HCT116 (cell line): ENCODE measurements around the gene THRB. TPM values are rescaled to one million over a fixed set of nuclear protein-coding genes. Genes with fewer than 3 reads are reported as not detected.

ENCODE experiments used
- ATAC-seq: fragments of 200-7000 bp; cut with Tn5 transposase; 2 replicates; pipeline ENCODE4 v1.9.1; 2020; ENCODE audit warnings: mild to moderate bottlenecking, moderate library complexity
- BruUV-seq: library from RNA; stranded (reverse); fragments of 400-500 nt; replicated peaks from 2 replicates; lab custom pipeline; 2021; lab: Mats Ljungman, UMichigan
- CTCF ChIA-PET: fragments of 300-600 bp; sonication (Branson Sonifier 250); formaldehyde crosslinking; loops from one replicate; lab custom pipeline; 2021; ENCODE audit warnings: antibody characterized with exemption; lab: Charles Lee
- POLR2A ChIA-PET: fragments of 300-600, 350-600 bp; sonication (Branson Sonifier 250); formaldehyde crosslinking; loops from one replicate; lab custom pipeline; 2021; ENCODE audit warnings: antibody characterized with exemption; lab: Charles Lee
- RAD21 ChIA-PET, 2 experiments: fragments of 300-600 bp; sonication (Branson Sonifier 250); formaldehyde crosslinking; loops; one replicate each; lab custom pipeline; 2023; ENCODE audit warnings: low total read pairs in 2 of 2; ENCODE audit not compliant: uncharacterized antibody in 2 of 2, unreplicated experiment in 2 of 2, low non-redundant PET in 1 of 2; lab: Charles Lee
- DNase-seq: peaks from one replicate; pipeline ENCODE4 v3.0.0-alpha.2; 2010; ENCODE audit warnings: low read depth, low spot score
- H2AFZ ChIP-seq: fragments of 200-600 bp; shearing (Covaris generic), sonication (generic); 2 replicates; pipeline ENCODE4 v1.6.1; 2017; ENCODE audit warnings: low read depth, mixed run types, mixed read lengths, antibody characterized with exemption, low read length; ENCODE audit not compliant: poor library complexity, severe bottlenecking
- H3K27ac ChIP-seq: 2 replicates; pipeline ENCODE4 v1.5.1; 2012; ENCODE audit warnings: low read depth, low read length
- H3K27me3 ChIP-seq: fragments of 200-600 bp; sonication (generic); 2 replicates; pipeline ENCODE4 v1.6.1; 2016; ENCODE audit warnings: mixed run types, low read length, mixed read lengths; ENCODE audit not compliant: insufficient read depth
- H3K36me3 ChIP-seq, 2 experiments: fragments of 200-500 bp in 1 of 2; fragments of 200-600 bp in 1 of 2; sonication (Bioruptor generic) in 1 of 2; sonication (generic) in 1 of 2; 2 replicates each; pipeline versions ENCODE4 v1.5.1 to v1.6.1; 2014 to 2016; ENCODE audit warnings: low read length in 2 of 2, inconsistent platforms in 1 of 2, mixed read lengths in 1 of 2, mixed run types in 1 of 2; ENCODE audit not compliant: insufficient read depth in 2 of 2, control insufficient read depth in 1 of 2
- H3K4me1 ChIP-seq, 2 experiments: fragments of 200-600 bp in 1 of 2; sonication (generic) in 1 of 2; 2 replicates each; pipeline versions ENCODE4 v1.5.1 to v1.6.1; 2012 to 2017; ENCODE audit warnings: low read length in 2 of 2, inconsistent platforms in 1 of 2, mild to moderate bottlenecking in 1 of 2, mixed read lengths in 1 of 2, mixed run types in 1 of 2, moderate library complexity in 1 of 2; ENCODE audit not compliant: insufficient read depth in 2 of 2, control insufficient read depth in 1 of 2
- H3K4me2 ChIP-seq: fragments of 200-600 bp; sonication (generic); 2 replicates; pipeline ENCODE4 v1.6.1; 2017; ENCODE audit warnings: mixed run types, low read length, mixed read lengths
- H3K4me3 ChIP-seq, 2 experiments: fragments of 200-600 bp in 1 of 2; sonication (generic) in 1 of 2; replicated peaks in 1 of 2; 2 replicates each; pipeline ENCODE4 v1.5.1; 2011 to 2016; ENCODE audit warnings: low read length in 2 of 2, control low read depth in 1 of 2, low read depth in 1 of 2, mild to moderate bottlenecking in 1 of 2, mixed read lengths in 1 of 2, mixed run types in 1 of 2
- H3K79me2 ChIP-seq: fragments of 200-600 bp; sonication (generic); 2 replicates; pipeline ENCODE4 v1.6.1; 2017; ENCODE audit warnings: mild to moderate bottlenecking, mixed run types, low read length, moderate library complexity, mixed read lengths; ENCODE audit not compliant: insufficient read depth
- H3K9ac ChIP-seq: fragments of 200-600 bp; sonication (generic); 2 replicates; pipeline ENCODE4 v1.6.1; 2016; ENCODE audit warnings: low read length, mixed read lengths
- H3K9me2 ChIP-seq: fragments of 200-600 bp; sonication (generic), shearing (Covaris generic); 2 replicates; pipeline ENCODE4 v1.6.1; 2017; ENCODE audit warnings: mixed run types, mild to moderate bottlenecking, moderate library complexity; ENCODE audit not compliant: insufficient read depth
- H3K9me3 ChIP-seq, 2 experiments: fragments of 200-500 bp in 1 of 2; fragments of 200-600 bp in 1 of 2; sonication (Bioruptor generic) in 1 of 2; sonication (generic) in 1 of 2; 2 replicates each; pipeline ENCODE4 v1.6.1; 2014 to 2017; ENCODE audit warnings: low read length in 2 of 2, mixed read lengths in 2 of 2, inconsistent platforms in 1 of 2, low read depth in 1 of 2, mild to moderate bottlenecking in 1 of 2, mixed run types in 1 of 2, moderate library complexity in 1 of 2; ENCODE audit not compliant: control insufficient read depth in 1 of 2, insufficient read depth in 1 of 2
- H4K20me1 ChIP-seq: fragments of 200-600 bp; sonication (generic), shearing (Covaris generic); 2 replicates; pipeline ENCODE4 v1.6.1; 2017; ENCODE audit warnings: mixed run types, mild to moderate bottlenecking, moderate library complexity; ENCODE audit not compliant: insufficient read depth
- CBX3 ChIP-seq: IDR thresholded peaks from 2 replicates; pipeline ENCODE4 v1.6.1; 2012; ENCODE audit warnings: low read depth
- EGR1 ChIP-seq: IDR thresholded peaks from 2 replicates; pipeline ENCODE4 v1.6.1; 2012; ENCODE audit warnings: low read depth
- ELF1 ChIP-seq: IDR thresholded peaks from 2 replicates; pipeline ENCODE4 v1.6.1; 2012; ENCODE audit warnings: low read depth, borderline replicate concordance
- POLR2A ChIP-seq: IDR thresholded peaks from 2 replicates; pipeline ENCODE4 v1.7.0; 2011; ENCODE audit warnings: borderline replicate concordance; ENCODE audit not compliant: insufficient read depth, insufficient read length; ENCODE audit errors: extremely low read depth
- POLR2AphosphoS5 ChIP-seq: IDR thresholded peaks from 2 replicates; pipeline ENCODE4 v1.6.1; 2011; ENCODE audit warnings: mild to moderate bottlenecking, low read depth, low read length, moderate library complexity
- SIN3A ChIP-seq: IDR thresholded peaks from 2 replicates; pipeline ENCODE4 v1.6.1; 2012; ENCODE audit warnings: low read depth
- YY1 ChIP-seq: IDR thresholded peaks from 2 replicates; pipeline ENCODE4 v1.6.1; 2011; ENCODE audit warnings: low read length, low read depth, moderate library complexity, mild to moderate bottlenecking; ENCODE audit not compliant: insufficient replicate concordance; ENCODE audit errors: extremely low read depth
- ZFX ChIP-seq: fragments of 450-650 bp; IDR thresholded peaks from 2 replicates; pipeline ENCODE4 v1.6.1; 2017
- intact Hi-C: fragments of 100-400 bp; cut with micrococcal nuclease; formaldehyde crosslinking; loops from 2 replicates; pipeline ENCODE4 v1.10.0; 2022
- total RNA-seq: library from RNA; stranded (reverse); gene quantifications from one replicate; pipeline ENCODE4 v1.2.1, GENCODE V29; 2021; ENCODE audit not compliant: unreplicated experiment
- TF ChIP-seq, protein P1 (sequence below): IDR thresholded peaks from 2 replicates; pipeline ENCODE4 v1.6.1; 2012
- TF ChIP-seq, protein P2 (sequence below): IDR thresholded peaks from 2 replicates; pipeline ENCODE4 v1.6.1; 2012; ENCODE audit warnings: low read depth
- TF ChIP-seq, protein P3 (sequence below), 3 experiments: fragments of 200-600 bp in 1 of 3; sonication (generic) in 1 of 3; IDR thresholded peaks in 2 of 3; conservative IDR thresholded peaks in 1 of 3; 2 replicates each; pipeline ENCODE4 v1.5.1; 2012 to 2017; ENCODE audit warnings: low read depth in 2 of 3, low read length in 2 of 3, antibody characterized with exemption in 1 of 3, borderline replicate concordance in 1 of 3, control low read depth in 1 of 3, mild to moderate bottlenecking in 1 of 3, mixed read lengths in 1 of 3, mixed run types in 1 of 3, moderate library complexity in 1 of 3; ENCODE audit not compliant: insufficient read depth in 1 of 3
- TF ChIP-seq, protein P4 (sequence below): IDR thresholded peaks from 2 replicates; pipeline ENCODE4 v1.6.1; 2012

The THRB gene
- total RNA-seq, 1 experiment from 2014 or later, result 2.5 TPM

DNA sequence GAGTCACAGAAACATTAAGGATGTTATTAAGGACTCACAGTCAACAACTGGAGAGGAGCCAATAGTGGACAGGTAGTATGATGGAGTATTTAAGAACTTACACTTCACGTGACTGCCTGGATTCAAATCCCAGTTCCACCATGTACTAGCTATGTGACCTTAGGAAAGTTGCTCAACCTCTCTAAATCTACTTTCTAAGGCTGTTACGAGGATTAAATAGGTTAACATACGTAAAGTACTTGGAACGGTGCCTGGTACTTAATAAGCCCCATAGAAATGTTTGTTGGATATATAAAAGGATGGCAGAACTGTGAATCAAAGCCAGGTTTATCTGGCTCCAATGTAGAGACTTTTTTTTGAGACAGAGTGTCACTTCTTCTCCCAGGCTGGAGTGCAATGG is 24.4 kb downstream of the THRB start:
- ATAC-seq, result no peak
- Histone ChIP-seq H3K27me3 (no peaks in the 10 kb centered on the region), H3K4me1 (peaks cover 0 to 6% of the 10 kb centered on the region in 2 experiments; a peak in 1 of 4 replicates)
- TF ChIP-seq CBX3 (no peak), POLR2A (no peak)
- TF ChIP-seq, protein P1, sequence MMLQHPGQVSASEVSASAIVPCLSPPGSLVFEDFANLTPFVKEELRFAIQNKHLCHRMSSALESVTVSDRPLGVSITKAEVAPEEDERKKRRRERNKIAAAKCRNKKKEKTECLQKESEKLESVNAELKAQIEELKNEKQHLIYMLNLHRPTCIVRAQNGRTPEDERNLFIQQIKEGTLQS, result no peak
- TF ChIP-seq, all 23 proteins: peak for 0
- POLR2A ChIA-PET, result no interaction called here
- CTCF ChIA-PET, result interaction anchor here (0.5 kb wide), 1 partner anchor 229 kb away, joined by 3 read pairs; no protein-coding TSS in a partner anchor
- Histone ChIP-seq H3K9ac (no peak overlapping the region), H3K4me3 (no peak overlapping the region), H3K79me2 (no peaks in the 10 kb centered on the region), H3K36me3 (no peaks in the 10 kb centered on the region), H2AFZ (no peak overlapping the region), H3K9me3 (no peaks in the 10 kb centered on the region), H3K4me2 (no peak overlapping the region), H3K27ac (no peak overlapping the region), H4K20me1 (no peaks in the 10 kb centered on the region), H3K9me2 (no peaks in the 10 kb centered on the region)
- DNase-seq, result no peak
- intact Hi-C loops, result no loop called here
- RAD21 ChIA-PET, result no interaction called here
- no TSS peak for BruUV-seq

DNA sequence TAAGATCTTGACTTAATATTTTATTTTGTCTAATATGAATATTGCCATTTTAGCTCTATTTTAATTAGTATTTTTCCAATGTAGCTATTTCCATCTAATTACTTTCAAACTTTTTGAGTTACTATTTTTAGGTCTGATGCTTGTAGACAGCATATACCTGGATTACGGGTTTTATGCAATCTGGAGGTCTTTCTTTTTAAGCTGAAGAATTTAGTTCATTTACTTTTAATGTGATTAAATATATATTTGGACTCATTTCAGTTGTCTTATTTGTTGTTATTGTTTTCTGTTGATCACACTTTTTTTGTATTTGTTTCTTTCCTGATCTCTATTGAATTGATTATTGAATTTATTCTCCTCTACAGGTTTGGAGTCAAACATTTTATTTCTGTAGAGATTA is 30.3 kb downstream of the THRB start:
- BruUV-seq, result no TSS peak
- TF ChIP-seq ELF1, result no peak
- no peak for TF ChIP-seq YY1
- TF ChIP-seq, protein P2, sequence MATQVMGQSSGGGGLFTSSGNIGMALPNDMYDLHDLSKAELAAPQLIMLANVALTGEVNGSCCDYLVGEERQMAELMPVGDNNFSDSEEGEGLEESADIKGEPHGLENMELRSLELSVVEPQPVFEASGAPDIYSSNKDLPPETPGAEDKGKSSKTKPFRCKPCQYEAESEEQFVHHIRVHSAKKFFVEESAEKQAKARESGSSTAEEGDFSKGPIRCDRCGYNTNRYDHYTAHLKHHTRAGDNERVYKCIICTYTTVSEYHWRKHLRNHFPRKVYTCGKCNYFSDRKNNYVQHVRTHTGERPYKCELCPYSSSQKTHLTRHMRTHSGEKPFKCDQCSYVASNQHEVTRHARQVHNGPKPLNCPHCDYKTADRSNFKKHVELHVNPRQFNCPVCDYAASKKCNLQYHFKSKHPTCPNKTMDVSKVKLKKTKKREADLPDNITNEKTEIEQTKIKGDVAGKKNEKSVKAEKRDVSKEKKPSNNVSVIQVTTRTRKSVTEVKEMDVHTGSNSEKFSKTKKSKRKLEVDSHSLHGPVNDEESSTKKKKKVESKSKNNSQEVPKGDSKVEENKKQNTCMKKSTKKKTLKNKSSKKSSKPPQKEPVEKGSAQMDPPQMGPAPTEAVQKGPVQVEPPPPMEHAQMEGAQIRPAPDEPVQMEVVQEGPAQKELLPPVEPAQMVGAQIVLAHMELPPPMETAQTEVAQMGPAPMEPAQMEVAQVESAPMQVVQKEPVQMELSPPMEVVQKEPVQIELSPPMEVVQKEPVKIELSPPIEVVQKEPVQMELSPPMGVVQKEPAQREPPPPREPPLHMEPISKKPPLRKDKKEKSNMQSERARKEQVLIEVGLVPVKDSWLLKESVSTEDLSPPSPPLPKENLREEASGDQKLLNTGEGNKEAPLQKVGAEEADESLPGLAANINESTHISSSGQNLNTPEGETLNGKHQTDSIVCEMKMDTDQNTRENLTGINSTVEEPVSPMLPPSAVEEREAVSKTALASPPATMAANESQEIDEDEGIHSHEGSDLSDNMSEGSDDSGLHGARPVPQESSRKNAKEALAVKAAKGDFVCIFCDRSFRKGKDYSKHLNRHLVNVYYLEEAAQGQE, result no peak
- TF ChIP-seq, protein P3, sequence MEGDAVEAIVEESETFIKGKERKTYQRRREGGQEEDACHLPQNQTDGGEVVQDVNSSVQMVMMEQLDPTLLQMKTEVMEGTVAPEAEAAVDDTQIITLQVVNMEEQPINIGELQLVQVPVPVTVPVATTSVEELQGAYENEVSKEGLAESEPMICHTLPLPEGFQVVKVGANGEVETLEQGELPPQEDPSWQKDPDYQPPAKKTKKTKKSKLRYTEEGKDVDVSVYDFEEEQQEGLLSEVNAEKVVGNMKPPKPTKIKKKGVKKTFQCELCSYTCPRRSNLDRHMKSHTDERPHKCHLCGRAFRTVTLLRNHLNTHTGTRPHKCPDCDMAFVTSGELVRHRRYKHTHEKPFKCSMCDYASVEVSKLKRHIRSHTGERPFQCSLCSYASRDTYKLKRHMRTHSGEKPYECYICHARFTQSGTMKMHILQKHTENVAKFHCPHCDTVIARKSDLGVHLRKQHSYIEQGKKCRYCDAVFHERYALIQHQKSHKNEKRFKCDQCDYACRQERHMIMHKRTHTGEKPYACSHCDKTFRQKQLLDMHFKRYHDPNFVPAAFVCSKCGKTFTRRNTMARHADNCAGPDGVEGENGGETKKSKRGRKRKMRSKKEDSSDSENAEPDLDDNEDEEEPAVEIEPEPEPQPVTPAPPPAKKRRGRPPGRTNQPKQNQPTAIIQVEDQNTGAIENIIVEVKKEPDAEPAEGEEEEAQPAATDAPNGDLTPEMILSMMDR (IDR thresholded peaks at IDR 0.05 in 2 of 3, conservative IDR thresholded peaks at IDR 0.05 in 1 of 3; ENCODE audit: borderline replicate concordance in 1 of 3, insufficient read depth in 1 of 3, low read depth in 2 of 3, low read length in 2 of 3), result no peak
- TF ChIP-seq, protein P4, sequence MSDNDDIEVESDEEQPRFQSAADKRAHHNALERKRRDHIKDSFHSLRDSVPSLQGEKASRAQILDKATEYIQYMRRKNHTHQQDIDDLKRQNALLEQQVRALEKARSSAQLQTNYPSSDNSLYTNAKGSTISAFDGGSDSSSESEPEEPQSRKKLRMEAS, result no peak
- no peak for TF ChIP-seq ZFX
- TF ChIP-seq SIN3A, result no peak
- TF ChIP-seq POLR2A, result no peak
- TF ChIP-seq POLR2AphosphoS5, result no peak
- TF ChIP-seq EGR1, result no peak

More for the DNA sequence above, 30.3 kb downstream of the THRB start:
- POLR2A ChIA-PET, result no interaction called here
- CTCF ChIA-PET, result no interaction called here
- Histone ChIP-seq H3K9ac (no peak overlapping the region), H3K36me3 (no peaks in the 10 kb centered on the region), H3K27me3 (no peaks in the 10 kb centered on the region), H4K20me1 (no peaks in the 10 kb centered on the region), H3K9me3 (no peaks in the 10 kb centered on the region), H3K79me2 (no peaks in the 10 kb centered on the region), H3K4me2 (no peak overlapping the region), H2AFZ (no peak overlapping the region), H3K9me2 (no peaks in the 10 kb centered on the region), H3K27ac (no peak overlapping the region), H3K4me1 (no peaks in the 10 kb centered on the region), H3K4me3 (no peak overlapping the region)
- RAD21 ChIA-PET, result no interaction called here
- DNase-seq (no peak), ATAC-seq (no peak)
- intact Hi-C loops, result no loop called here
